ENCODE measurements around the gene ASCC2. TPM values are rescaled to one million over a fixed set of nuclear protein-coding genes. Genes with fewer than 3 reads are reported as not detected.

Gene ASCC2
- total RNA-seq, 1 experiment from 2014 or later: 43.6 TPM

DNA sequence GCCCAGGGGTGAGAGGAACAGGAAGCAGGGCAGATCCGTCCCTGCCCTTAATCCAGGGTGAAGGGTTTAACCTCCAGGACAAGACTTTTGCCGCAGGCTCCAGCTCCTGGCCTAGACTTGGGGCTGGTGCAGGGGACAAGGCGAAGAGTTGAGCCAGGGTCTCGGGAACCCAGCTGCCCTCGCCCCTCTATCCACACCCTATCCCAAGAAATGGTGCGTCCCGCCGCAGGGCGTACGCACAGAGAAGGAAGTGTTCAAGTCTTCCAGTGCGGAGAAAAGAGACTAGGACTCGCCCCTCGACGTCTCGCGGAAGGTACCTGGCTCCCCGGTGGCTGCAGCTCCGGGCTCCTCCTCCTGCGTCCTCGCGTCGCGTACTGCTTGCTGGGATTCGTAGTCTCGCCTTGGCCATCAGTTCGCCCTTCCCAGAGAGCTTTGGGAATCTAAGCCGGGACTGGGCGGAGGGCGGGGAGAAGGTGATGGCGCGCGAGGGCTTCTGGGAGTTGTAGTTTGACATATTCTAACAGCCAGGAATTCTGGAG is 71.4 kb downstream of the ASCC2 start, which contains the start of gene ZMAT5 (continued):
- TF ChIP-seq, protein P1, sequence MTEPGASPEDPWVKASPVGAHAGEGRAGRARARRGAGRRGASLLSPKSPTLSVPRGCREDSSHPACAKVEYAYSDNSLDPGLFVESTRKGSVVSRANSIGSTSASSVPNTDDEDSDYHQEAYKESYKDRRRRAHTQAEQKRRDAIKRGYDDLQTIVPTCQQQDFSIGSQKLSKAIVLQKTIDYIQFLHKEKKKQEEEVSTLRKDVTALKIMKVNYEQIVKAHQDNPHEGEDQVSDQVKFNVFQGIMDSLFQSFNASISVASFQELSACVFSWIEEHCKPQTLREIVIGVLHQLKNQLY (CRISPR knock-in tag; IDR thresholded peaks at IDR 0.05): no peak
- TF ChIP-seq, protein P2, sequence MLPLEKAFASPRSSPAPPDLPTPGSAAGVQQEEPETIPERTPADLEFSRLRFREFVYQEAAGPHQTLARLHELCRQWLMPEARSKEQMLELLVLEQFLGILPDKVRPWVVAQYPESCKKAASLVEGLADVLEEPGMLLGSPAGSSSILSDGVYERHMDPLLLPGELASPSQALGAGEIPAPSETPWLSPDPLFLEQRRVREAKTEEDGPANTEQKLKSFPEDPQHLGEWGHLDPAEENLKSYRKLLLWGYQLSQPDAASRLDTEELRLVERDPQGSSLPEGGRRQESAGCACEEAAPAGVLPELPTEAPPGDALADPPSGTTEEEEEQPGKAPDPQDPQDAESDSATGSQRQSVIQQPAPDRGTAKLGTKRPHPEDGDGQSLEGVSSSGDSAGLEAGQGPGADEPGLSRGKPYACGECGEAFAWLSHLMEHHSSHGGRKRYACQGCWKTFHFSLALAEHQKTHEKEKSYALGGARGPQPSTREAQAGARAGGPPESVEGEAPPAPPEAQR (CRISPR knock-in tag; IDR thresholded peaks at IDR 0.05): no peak
- TF ChIP-seq MXD4 (CRISPR knock-in tag; IDR thresholded peaks at IDR 0.05; ENCODE audit: borderline replicate concordance): no peak
- TF ChIP-seq, protein P3, sequence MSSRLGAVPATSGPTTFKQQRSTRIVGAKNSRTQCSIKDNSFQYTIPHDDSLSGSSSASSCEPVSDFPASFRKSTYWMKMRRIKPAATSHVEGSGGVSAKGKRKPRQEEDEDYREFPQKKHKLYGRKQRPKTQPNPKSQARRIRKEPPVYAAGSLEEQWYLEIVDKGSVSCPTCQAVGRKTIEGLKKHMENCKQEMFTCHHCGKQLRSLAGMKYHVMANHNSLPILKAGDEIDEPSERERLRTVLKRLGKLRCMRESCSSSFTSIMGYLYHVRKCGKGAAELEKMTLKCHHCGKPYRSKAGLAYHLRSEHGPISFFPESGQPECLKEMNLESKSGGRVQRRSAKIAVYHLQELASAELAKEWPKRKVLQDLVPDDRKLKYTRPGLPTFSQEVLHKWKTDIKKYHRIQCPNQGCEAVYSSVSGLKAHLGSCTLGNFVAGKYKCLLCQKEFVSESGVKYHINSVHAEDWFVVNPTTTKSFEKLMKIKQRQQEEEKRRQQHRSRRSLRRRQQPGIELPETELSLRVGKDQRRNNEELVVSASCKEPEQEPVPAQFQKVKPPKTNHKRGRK (CRISPR knock-in tag; IDR thresholded peaks at IDR 0.05; ENCODE audit: borderline replicate concordance): no peak
- TF ChIP-seq SMAD3 (CRISPR knock-in tag; IDR thresholded peaks at IDR 0.05; ENCODE audit: borderline replicate concordance): no peak
- TF ChIP-seq JUN (CRISPR knock-in tag; IDR thresholded peaks at IDR 0.05): no peak
- TF ChIP-seq, protein P4, sequence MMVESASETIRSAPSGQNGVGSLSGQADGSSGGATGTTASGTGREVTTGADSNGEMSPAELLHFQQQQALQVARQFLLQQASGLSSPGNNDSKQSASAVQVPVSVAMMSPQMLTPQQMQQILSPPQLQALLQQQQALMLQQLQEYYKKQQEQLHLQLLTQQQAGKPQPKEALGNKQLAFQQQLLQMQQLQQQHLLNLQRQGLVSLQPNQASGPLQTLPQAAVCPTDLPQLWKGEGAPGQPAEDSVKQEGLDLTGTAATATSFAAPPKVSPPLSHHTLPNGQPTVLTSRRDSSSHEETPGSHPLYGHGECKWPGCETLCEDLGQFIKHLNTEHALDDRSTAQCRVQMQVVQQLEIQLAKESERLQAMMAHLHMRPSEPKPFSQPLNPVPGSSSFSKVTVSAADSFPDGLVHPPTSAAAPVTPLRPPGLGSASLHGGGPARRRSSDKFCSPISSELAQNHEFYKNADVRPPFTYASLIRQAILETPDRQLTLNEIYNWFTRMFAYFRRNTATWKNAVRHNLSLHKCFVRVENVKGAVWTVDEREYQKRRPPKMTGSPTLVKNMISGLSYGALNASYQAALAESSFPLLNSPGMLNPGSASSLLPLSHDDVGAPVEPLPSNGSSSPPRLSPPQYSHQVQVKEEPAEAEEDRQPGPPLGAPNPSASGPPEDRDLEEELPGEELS (CRISPR knock-in tag; IDR thresholded peaks at IDR 0.05): 0 out of 2 replicates have a peak, but pooled peaks have one; percentile 35
- peak; percentile 54; the same call in 1 of the 2 replicates for TF ChIP-seq SP1 (CRISPR knock-in tag; conservative IDR thresholded peaks at IDR 0.05)
- no peak for TF ChIP-seq ETV6 (CRISPR knock-in tag; IDR thresholded peaks at IDR 0.05)
- 0 out of 2 replicates have a peak, but pooled peaks have one; percentile 67 for TF ChIP-seq KAT7 (CRISPR knock-in tag; IDR thresholded peaks at IDR 0.05; ENCODE audit: borderline replicate concordance)
- TF ChIP-seq, protein P5, sequence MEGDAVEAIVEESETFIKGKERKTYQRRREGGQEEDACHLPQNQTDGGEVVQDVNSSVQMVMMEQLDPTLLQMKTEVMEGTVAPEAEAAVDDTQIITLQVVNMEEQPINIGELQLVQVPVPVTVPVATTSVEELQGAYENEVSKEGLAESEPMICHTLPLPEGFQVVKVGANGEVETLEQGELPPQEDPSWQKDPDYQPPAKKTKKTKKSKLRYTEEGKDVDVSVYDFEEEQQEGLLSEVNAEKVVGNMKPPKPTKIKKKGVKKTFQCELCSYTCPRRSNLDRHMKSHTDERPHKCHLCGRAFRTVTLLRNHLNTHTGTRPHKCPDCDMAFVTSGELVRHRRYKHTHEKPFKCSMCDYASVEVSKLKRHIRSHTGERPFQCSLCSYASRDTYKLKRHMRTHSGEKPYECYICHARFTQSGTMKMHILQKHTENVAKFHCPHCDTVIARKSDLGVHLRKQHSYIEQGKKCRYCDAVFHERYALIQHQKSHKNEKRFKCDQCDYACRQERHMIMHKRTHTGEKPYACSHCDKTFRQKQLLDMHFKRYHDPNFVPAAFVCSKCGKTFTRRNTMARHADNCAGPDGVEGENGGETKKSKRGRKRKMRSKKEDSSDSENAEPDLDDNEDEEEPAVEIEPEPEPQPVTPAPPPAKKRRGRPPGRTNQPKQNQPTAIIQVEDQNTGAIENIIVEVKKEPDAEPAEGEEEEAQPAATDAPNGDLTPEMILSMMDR (IDR thresholded peaks at IDR 0.05): no peak

DNA sequence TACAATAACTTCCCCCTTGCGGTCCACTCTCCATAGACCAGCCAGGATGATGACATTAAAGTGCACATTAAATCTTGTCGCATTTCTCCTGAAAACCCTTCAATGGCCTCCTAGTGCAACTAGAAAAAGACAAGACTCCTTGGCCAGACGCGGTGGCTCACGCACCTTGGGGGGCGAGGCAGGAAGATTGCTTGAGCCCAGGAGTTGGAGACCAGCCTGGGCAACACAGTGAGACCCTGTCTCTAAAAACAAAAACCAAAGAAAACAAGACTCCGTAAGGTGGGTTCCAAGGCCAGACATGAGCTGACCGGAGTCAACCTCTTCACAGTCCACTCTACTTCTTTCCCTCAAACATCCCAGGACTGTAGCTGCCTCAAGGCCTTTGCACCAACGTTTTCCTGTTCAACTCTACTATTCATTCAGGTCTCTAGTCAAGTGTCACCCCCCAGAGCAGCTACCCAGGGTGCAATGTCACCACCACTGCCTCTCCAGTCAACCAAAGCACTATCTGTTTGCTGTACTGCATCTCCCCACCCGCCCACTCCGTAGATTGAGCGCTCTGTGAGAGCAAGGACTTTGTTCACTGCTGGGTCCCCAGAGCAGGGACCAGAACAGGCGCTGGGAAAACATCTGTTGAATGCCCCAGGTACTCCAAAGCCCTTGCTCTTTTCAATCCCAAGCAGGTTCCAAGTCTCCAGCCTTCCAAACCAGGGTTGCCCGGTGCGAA is 72.0 kb downstream of the ASCC2 start:
- peak overlapping the region; percentile 100 for H3K4me3 Mint-ChIP-seq
- TF ChIP-seq ZNF121 (CRISPR knock-in tag; IDR thresholded peaks at IDR 0.05) (peak; percentile 54; the same call in 1 of the 2 replicates), NR2C2 (CRISPR knock-in tag; IDR thresholded peaks at IDR 0.05) (no peak)
- H3K27ac Mint-ChIP-seq: peak overlapping the region; percentile 95
- CTCF ChIA-PET: interaction anchor here (0.5 to 1.9 kb wide), 6 partner anchors 8 to 239 kb away, joined by 3 to 12 read pairs (median 3); no protein-coding TSS in a partner anchor
- H3K4me1 Mint-ChIP-seq: peaks cover 14% of the 10 kb centered on the region
- POLR2A ChIA-PET: interaction anchor here (0.6 to 1.0 kb wide), 2 partner anchors 10 to 16 kb away, joined by 3 read pairs; no protein-coding TSS in a partner anchor
- peaks cover 27% of the 10 kb centered on the region for H3K36me3 Mint-ChIP-seq
- H3K27me3 Mint-ChIP-seq (ENCODE audit: low read depth): no peaks in the 10 kb centered on the region
- DNase-seq (ENCODE audit: low spot score): peak; percentile 23
- no peaks in the 10 kb centered on the region for H3K9me3 Mint-ChIP-seq
- peak; percentile 5; the same call in 1 of the 2 replicates for ATAC-seq

DNA sequence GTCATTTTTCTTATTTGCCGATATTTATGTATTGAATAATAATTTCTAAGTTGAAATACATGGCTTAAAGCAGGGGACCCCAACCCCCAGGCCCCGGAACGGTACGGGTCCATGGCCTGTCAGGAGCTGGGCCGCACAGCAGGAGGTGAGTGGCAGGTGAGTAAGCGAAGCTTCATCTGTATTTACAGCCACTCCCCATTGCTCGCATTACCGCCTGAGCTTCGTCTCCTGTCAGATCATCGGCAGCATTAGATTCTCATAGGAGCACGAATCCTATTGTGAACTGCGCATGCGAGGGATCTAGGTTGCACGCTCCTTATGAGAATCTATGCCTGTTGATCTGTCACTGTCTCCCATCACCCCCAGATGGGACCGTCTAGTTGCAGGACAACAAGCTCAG is 75.8 kb downstream of the ASCC2 start:
- no peak overlapping the region for H3K4me3 Mint-ChIP-seq
- no peaks in the 10 kb centered on the region for H3K27me3 Mint-ChIP-seq (ENCODE audit: low read depth)
- ATAC-seq (no peak), DNase-seq (ENCODE audit: low spot score) (peak; percentile 48)
- H3K36me3 Mint-ChIP-seq: peaks cover under 1% of the 10 kb centered on the region
- POLR2A ChIA-PET: interaction anchor here (0.6 kb wide), 2 partner anchors 174 to 320 kb away, joined by 3 to 5 read pairs; no protein-coding TSS in a partner anchor
- CTCF ChIA-PET: interaction anchor here (0.7 to 1.0 kb wide), 2 partner anchors 73 to 243 kb away, joined by 3 read pairs; no protein-coding TSS in a partner anchor
- peaks cover 6% of the 10 kb centered on the region for H3K4me1 Mint-ChIP-seq
- H3K27ac Mint-ChIP-seq: no peak overlapping the region
- no peaks in the 10 kb centered on the region for H3K9me3 Mint-ChIP-seq
- TF ChIP-seq, protein P6, sequence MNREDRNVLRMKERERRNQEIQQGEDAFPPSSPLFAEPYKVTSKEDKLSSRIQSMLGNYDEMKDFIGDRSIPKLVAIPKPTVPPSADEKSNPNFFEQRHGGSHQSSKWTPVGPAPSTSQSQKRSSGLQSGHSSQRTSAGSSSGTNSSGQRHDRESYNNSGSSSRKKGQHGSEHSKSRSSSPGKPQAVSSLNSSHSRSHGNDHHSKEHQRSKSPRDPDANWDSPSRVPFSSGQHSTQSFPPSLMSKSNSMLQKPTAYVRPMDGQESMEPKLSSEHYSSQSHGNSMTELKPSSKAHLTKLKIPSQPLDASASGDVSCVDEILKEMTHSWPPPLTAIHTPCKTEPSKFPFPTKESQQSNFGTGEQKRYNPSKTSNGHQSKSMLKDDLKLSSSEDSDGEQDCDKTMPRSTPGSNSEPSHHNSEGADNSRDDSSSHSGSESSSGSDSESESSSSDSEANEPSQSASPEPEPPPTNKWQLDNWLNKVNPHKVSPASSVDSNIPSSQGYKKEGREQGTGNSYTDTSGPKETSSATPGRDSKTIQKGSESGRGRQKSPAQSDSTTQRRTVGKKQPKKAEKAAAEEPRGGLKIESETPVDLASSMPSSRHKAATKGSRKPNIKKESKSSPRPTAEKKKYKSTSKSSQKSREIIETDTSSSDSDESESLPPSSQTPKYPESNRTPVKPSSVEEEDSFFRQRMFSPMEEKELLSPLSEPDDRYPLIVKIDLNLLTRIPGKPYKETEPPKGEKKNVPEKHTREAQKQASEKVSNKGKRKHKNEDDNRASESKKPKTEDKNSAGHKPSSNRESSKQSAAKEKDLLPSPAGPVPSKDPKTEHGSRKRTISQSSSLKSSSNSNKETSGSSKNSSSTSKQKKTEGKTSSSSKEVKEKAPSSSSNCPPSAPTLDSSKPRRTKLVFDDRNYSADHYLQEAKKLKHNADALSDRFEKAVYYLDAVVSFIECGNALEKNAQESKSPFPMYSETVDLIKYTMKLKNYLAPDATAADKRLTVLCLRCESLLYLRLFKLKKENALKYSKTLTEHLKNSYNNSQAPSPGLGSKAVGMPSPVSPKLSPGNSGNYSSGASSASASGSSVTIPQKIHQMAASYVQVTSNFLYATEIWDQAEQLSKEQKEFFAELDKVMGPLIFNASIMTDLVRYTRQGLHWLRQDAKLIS (CRISPR knock-in tag; IDR thresholded peaks at IDR 0.05; ENCODE audit: borderline replicate concordance): no peak
- TF ChIP-seq NFYB (CRISPR knock-in tag; conservative IDR thresholded peaks at IDR 0.05; ENCODE audit: low read depth) (no peak), RELA (CRISPR knock-in tag; IDR thresholded peaks at IDR 0.05; ENCODE audit: borderline replicate concordance) (no peak), NFE2L1 (CRISPR knock-in tag; IDR thresholded peaks at IDR 0.05) (no peak), MXD4 (CRISPR knock-in tag; IDR thresholded peaks at IDR 0.05; ENCODE audit: borderline replicate concordance) (no peak)
- TF ChIP-seq, protein P2 (CRISPR knock-in tag; IDR thresholded peaks at IDR 0.05): no peak

Data from WTC11 (cell line).